ENCODE measurements around the gene PROZ. TPM values are rescaled to one million over a fixed set of nuclear protein-coding genes. Genes with fewer than 3 reads are reported as not detected.

PROZ gene
- total and polyA plus RNA-seq, 9 of the 15 experiments (the other 6 are each of a cell fraction or from before 2014, with no cell fraction given), result not detected

- TF ChIP-seq, protein P1, sequence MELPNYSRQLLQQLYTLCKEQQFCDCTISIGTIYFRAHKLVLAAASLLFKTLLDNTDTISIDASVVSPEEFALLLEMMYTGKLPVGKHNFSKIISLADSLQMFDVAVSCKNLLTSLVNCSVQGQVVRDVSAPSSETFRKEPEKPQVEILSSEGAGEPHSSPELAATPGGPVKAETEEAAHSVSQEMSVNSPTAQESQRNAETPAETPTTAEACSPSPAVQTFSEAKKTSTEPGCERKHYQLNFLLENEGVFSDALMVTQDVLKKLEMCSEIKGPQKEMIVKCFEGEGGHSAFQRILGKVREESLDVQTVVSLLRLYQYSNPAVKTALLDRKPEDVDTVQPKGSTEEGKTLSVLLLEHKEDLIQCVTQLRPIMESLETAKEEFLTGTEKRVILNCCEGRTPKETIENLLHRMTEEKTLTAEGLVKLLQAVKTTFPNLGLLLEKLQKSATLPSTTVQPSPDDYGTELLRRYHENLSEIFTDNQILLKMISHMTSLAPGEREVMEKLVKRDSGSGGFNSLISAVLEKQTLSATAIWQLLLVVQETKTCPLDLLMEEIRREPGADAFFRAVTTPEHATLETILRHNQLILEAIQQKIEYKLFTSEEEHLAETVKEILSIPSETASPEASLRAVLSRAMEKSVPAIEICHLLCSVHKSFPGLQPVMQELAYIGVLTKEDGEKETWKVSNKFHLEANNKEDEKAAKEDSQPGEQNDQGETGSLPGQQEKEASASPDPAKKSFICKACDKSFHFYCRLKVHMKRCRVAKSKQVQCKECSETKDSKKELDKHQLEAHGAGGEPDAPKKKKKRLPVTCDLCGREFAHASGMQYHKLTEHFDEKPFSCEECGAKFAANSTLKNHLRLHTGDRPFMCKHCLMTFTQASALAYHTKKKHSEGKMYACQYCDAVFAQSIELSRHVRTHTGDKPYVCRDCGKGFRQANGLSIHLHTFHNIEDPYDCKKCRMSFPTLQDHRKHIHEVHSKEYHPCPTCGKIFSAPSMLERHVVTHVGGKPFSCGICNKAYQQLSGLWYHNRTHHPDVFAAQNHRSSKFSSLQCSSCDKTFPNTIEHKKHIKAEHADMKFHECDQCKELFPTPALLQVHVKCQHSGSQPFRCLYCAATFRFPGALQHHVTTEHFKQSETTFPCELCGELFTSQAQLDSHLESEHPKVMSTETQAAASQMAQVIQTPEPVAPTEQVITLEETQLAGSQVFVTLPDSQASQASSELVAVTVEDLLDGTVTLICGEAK (IDR thresholded peaks at IDR 0.05), result no peak
- TF ChIP-seq, protein P1 (CRISPR knock-in tag; IDR thresholded peaks at IDR 0.05), result no peak
- TF ChIP-seq RBM22 (IDR thresholded peaks at IDR 0.05; ENCODE audit: low read depth, low read length, poor library complexity, severe bottlenecking) (no peak), ZNF398 (CRISPR knock-in tag; IDR thresholded peaks at IDR 0.05) (no peak), ZKSCAN1 (IDR thresholded peaks at IDR 0.05; ENCODE audit: low read depth, low read length) (no peak), SOX6 (IDR thresholded peaks at IDR 0.05) (no peak)
- TF ChIP-seq, protein P2, sequence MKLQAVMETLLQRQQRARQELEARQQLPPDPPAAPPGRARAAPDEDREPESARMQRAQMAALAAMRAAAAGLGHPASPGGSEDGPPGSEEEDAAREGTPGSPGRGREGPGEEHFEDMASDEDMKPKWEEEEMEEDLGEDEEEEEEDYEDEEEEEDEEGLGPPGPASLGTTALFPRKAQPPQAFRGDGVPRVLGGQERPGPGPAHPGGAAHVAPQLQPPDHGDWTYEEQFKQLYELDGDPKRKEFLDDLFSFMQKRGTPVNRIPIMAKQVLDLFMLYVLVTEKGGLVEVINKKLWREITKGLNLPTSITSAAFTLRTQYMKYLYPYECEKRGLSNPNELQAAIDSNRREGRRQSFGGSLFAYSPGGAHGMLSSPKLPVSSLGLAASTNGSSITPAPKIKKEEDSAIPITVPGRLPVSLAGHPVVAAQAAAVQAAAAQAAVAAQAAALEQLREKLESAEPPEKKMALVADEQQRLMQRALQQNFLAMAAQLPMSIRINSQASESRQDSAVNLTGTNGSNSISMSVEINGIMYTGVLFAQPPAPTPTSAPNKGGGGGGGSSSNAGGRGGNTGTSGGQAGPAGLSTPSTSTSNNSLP (IDR thresholded peaks at IDR 0.05; ENCODE audit: borderline replicate concordance, low read depth, low read length), result no peak
- TF ChIP-seq, protein P3, sequence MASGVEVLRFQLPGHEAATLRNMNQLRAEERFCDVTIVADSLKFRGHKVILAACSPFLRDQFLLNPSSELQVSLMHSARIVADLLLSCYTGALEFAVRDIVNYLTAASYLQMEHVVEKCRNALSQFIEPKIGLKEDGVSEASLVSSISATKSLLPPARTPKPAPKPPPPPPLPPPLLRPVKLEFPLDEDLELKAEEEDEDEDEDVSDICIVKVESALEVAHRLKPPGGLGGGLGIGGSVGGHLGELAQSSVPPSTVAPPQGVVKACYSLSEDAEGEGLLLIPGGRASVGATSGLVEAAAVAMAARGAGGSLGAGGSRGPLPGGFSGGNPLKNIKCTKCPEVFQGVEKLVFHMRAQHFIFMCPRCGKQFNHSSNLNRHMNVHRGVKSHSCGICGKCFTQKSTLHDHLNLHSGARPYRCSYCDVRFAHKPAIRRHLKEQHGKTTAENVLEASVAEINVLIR (CRISPR knock-in tag; IDR thresholded peaks at IDR 0.05), result no peak
Measured at GRCh38 chr13:113218586-113218985, 60.1 kb downstream of the PROZ start (continued).

All from K562 (cell line).